H1 (cell line): Measurements from ENCODE around the gene SEC16A. TPM values are rescaled to one million over a fixed set of nuclear protein-coding genes. Genes with fewer than 3 reads are reported as not detected.

Source experiments
- polyA plus RNA-seq, 7 experiments: library from polyadenylated mRNA; depleted of rRNA in 3 of 7; stranded (reverse) in 5 of 7; unstranded in 2 of 7; fragments of >200 nt in 5 of 7; fragments of 200-250 nt in 2 of 7; gene quantifications; 1 replicate in 5 of 7; 2 replicates in 1 of 7; 4 replicates in 1 of 7; pipeline versions ENCODE4 v1.2.1 to v1.2.3, GENCODE V29; 2011 to 2013; ENCODE audit warnings: missing spikeins in 2 of 7, mixed read lengths in 2 of 7
- total RNA-seq: library from RNA; stranded (reverse); fragmentation: NEBNext Ultra II Directional; extraction: Animal tissue kit (Norgen Biotek cat#: 25700); gene quantifications from 2 replicates; pipeline ENCODE4 v1.2.1, GENCODE V29; 2021
- TF ChIP-seq, protein P1 (sequence below), 3 experiments: IDR thresholded peaks; 1 replicate in 2 of 3; 2 replicates in 1 of 3; pipeline versions ENCODE4 v1.5.1 to v1.6.1; 2011; ENCODE audit warnings: low read length in 3 of 3, mild to moderate bottlenecking in 3 of 3, inconsistent platforms in 2 of 3, low read depth in 1 of 3, moderate library complexity in 1 of 3; ENCODE audit not compliant: insufficient read depth in 1 of 3; ENCODE audit errors: control extremely low read depth in 1 of 3
- TF ChIP-seq, protein P2 (sequence below): IDR thresholded peaks from 2 replicates; pipeline ENCODE4 v1.6.1; 2011; ENCODE audit warnings: low read length, improper control_type of control experiment

SEC16A gene
- total and polyA plus RNA-seq, 2 of the 8 experiments (the other 6 are each of a cell fraction or from before 2014, with no cell fraction given): 21.6 to 49.0 TPM

DNA sequence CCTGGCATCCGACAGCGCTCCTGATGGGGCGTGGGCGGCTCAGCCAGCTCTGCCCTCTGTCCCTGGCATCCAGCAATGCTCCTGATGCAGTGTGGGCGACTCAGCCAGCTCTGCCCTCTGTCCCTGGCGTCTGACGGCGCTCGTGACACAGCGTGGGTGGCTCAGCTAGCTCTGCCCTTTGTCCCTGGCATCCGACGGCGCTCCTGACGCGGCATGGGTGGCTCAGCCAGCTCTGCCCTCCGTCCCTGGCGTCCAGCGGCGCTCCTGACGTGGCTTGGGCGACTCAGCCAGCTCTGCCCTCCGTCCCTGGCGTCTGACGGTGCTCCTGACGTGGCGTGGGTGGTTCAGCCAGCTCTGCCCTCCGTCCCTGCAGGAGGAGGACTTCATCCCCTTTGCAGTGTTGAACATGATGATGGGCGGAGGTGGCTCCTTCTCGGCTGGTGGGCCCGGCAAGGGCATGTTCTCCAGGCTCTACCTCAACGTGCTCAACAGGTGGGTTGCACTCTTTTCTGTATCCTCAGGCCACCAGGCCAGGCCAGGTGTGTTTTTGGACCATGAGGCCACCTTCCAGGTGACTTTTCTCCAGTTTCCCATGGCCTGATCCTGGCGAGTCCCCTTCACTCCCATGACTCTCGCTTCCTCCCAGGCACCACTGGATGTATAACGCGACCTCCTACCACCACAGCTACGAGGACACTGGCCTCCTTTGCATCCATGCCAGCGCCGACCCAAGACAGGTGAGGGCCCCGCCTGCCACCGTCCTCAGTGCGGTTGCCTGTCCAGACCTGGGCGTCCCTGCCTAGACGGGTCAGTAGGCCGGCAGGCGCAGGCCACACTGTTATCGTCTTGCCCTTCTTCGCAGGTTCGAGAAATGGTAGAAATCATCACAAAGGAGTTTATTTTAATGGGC, 64.4 kb downstream of the SEC16A start (continued):
- TF ChIP-seq, protein P1, sequence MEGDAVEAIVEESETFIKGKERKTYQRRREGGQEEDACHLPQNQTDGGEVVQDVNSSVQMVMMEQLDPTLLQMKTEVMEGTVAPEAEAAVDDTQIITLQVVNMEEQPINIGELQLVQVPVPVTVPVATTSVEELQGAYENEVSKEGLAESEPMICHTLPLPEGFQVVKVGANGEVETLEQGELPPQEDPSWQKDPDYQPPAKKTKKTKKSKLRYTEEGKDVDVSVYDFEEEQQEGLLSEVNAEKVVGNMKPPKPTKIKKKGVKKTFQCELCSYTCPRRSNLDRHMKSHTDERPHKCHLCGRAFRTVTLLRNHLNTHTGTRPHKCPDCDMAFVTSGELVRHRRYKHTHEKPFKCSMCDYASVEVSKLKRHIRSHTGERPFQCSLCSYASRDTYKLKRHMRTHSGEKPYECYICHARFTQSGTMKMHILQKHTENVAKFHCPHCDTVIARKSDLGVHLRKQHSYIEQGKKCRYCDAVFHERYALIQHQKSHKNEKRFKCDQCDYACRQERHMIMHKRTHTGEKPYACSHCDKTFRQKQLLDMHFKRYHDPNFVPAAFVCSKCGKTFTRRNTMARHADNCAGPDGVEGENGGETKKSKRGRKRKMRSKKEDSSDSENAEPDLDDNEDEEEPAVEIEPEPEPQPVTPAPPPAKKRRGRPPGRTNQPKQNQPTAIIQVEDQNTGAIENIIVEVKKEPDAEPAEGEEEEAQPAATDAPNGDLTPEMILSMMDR (IDR thresholded peaks at IDR 0.05; ENCODE audit: control extremely low read depth in 1 of 3, insufficient read depth in 1 of 3, low read depth in 1 of 3, low read length in 3 of 3): no peak
- TF ChIP-seq, protein P2, sequence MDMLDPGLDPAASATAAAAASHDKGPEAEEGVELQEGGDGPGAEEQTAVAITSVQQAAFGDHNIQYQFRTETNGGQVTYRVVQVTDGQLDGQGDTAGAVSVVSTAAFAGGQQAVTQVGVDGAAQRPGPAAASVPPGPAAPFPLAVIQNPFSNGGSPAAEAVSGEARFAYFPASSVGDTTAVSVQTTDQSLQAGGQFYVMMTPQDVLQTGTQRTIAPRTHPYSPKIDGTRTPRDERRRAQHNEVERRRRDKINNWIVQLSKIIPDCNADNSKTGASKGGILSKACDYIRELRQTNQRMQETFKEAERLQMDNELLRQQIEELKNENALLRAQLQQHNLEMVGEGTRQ: no peak
- TF ChIP-seq, all 59 proteins: peak for 0
